Retinal pigment epithelial cell (primary cell): Measurements from ENCODE around the gene PEX7.

ENCODE experiments used
- DNase-seq: peaks from one replicate; pipeline ENCODE4 v3.0.0-alpha.2; 2010; ENCODE audit warnings: low read depth
- H3K4me3 ChIP-seq: 2 replicates; pipeline ENCODE4 v1.5.1; 2011; ENCODE audit warnings: mild to moderate bottlenecking, low read length, control low read depth, moderate library complexity
- CTCF ChIP-seq: conservative IDR thresholded peaks from 2 replicates; pipeline ENCODE4 v1.5.1; 2011; ENCODE audit warnings: low read depth, low read length, control low read depth, inconsistent platforms

PEX7 gene

GRCh38 chr6:136791296-136792094, 30.9 kb upstream of the PEX7 start:
- peak overlapping the region; percentile 81 for H3K4me3 ChIP-seq
- no peak for TF ChIP-seq CTCF
- DNase-seq = no peak

- TF ChIP-seq CTCF = no peak
- no peak for DNase-seq
Observed at GRCh38 chr6:136792095-136792409, 30.3 kb upstream of the PEX7 start.

DNA sequence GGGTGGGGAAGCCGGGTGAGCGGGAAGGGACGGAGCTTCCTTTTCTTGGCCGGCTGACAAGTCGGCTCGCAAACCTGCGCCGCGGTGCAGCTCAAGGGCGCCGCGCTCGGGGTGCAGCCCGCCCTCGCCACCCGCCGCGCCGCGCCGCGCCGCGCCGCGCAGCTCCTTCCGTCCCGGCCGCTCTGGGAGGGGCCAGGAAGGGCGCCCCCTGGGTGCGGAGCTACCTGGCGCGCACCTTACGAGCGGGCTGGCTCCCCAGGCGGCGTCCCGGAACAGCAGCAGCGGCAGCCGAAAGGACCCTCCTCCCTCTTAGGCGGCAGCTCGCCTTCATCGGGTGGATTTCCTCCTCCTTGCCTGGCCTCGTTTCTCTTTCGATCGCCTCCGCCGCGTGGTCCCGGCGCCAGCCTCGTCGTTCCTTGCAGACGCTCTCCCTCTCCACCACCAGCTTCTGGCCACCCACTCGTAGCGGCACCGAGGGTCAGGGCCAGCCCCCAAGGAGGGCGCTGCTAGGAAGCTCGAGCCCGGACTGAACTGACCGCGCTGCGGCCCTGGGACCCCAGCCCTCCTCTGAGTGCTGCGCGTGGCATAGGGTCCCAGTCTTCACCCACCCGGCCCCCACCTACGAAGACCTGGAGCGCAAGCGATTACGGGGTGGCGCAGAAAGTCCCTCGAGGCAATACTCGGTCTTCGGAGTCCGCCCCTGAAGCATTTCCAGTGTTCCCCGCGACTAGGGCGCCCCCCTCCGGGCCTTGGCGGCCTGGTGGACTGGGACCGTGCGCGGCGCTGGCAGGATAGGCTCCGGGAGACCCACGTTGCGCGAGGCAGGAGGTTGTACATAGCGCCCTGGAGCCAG, 29.8 kb upstream of the PEX7 start, which contains the start of gene MAP3K5:
Gene MAP3K5 (minus strand): TSS at position 68 of the 853 bp plus-strand sequence. CDS start 320 bp downstream, outside the sequence.
- peak; percentile 49 for DNase-seq
- H3K4me3 ChIP-seq = peak within 1 kb of the TSS; percentile 81
- peak; percentile 79 for TF ChIP-seq CTCF

More at GRCh38 chr6:136792095-136792409, 30.3 kb upstream of the PEX7 start:
- peak overlapping the region; percentile 81 for H3K4me3 ChIP-seq

- no peak for DNase-seq
Observed at GRCh38 chr6:136793363-136793762, 29.0 kb upstream of the PEX7 start.

GRCh38 chr6:136795386-136795785, 27.0 kb upstream of the PEX7 start:
- H3K4me3 ChIP-seq = no peak overlapping the region
- DNase-seq = no peak
- TF ChIP-seq CTCF = no peak

More at GRCh38 chr6:136793363-136793762, 29.0 kb upstream of the PEX7 start:
- TF ChIP-seq CTCF = no peak
- peak overlapping the region; percentile 81 for H3K4me3 ChIP-seq

DNA sequence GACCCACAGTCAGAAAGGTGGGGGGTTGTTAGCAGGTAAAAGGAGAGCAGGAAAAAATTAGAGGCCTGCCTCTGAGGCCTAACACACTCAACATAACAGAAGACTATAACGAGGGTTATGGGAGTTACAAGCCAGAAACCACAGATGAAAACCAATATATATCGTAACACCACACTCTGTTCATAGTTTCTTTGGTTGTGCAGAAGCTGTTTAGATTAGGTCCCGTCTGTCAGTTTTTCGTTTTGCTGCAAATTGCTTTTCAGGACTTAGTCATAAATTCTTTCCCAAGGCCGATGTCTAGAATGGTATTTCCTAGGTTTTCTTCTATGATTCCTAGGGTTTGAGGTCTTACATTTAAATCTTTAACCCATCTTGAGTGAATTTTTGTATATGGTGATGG, 26.4 kb upstream of the PEX7 start:
- TF ChIP-seq CTCF = no peak
- no peak for DNase-seq
- no peak overlapping the region for H3K4me3 ChIP-seq
